GM19238 (cell line): Measurements from ENCODE around the gene ZDHHC24.

Experiments used
- DNase-seq: peaks from one replicate; pipeline ENCODE4 v3.0.0; 2011; ENCODE audit warnings: low spot score; ENCODE audit not compliant: insufficient read length

ZDHHC24 gene

DNA sequence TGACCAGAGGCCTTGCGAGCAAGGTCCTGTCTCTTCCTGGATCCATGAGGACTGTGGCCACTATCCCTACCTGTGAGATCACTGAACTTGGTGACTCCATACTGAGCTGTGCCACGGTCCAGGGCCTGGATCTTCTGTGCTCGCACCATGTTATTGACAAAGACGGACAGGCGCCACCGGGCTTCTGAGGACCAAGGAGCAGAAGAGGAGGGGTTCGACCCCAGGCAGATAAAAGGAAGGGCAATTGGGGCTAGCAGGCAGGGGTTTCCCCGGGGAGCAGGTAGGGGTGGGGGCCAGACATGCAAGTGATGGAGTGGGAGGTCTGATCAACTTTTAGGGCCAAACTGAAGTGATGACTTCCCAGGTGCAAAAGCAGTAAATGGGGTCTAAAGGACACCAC is 20.4 kb upstream of the ZDHHC24 start:
- DNase-seq: no peak

DNA sequence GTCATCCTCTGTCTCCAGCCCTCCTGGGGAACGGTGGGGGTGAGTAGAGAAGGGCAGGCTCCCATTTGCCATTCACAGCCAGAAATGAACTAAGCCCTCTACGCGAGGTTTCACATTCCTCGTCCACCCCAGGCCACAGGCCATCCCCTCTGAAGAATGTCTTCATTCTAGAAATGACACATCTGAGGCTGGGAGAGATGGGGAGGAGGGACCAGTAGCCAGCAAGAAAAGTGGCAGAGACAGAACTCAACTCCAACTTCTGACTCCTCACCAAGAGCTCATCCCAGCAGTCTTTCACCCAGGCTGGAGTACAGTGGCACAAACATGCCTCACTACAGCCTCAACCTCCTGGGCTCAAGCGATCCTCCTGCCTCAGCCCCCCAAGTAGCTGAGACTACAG is 19.1 kb upstream of the ZDHHC24 start:
- DNase-seq: no peak

DNA sequence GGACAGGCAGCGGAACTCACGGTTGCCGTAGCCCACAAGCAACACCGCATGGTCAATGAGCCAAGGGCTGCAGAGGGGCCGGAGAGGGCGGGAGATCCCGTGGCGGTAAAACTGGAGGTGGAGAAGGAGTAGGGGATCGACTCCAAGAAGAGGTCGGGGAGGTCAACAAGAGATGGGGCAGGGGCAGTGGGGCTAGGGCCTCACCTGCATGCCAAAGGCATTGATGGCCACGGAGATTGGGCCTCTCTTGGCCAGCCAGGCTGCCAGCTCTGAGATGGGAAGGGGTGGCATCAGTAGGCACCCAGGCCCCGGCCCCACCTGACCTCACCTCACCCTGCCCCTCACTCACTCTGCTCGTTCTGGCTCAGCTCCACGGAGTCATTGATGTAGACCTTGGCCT is 18.7 kb upstream of the ZDHHC24 start:
- DNase-seq: no peak

DNA sequence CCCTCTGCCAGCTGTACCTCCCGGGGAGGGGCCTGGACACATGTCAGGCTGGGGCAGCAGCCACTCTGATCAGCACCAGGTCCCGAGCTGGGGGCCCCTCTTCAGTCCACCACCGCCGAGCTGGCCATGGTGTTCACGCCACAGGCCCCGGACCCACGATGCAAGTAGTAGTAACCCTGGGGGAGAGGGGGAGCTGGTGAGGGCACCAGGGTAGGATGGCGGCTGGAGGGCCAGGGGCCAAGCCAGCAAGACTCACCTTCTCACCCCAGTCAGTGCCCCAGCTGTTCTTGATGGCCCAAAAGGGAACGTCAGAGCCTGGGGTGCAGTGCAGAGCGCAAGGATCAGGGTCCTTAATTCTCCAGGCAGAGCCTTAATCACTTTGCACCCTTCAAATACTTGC is 18.0 kb upstream of the ZDHHC24 start:
- DNase-seq: no peak

DNA sequence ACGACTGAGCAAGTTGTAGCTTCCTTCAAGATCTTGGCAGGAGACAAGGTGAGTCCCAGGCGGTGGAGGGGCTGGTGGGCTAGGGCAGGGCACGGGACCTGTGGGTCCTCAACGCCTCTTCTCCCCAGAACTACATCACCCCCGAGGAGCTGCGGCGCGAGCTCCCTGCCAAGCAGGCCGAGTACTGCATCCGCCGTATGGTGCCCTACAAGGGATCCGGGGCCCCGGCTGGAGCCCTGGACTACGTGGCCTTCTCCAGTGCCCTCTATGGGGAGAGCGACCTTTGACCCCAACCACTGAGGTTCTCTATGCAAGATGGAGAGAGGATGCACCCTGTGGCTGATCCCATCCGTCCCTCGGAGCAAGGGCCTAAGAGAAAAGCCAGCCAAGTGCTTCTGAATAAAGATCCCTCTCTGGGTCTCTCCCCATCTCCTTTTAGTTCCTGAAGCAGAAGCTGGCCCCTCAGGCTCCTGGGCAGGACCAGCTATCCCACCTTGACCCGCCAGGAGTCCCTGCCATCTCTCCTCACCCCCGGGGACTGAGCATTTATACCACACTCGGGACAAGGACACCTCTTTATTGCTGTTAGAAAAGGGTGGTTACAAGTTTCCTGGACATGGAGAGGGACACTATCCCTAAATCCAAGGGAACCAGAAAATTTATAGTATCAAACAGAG is 17.2 kb upstream of the ZDHHC24 start:
- DNase-seq: no peak

DNA sequence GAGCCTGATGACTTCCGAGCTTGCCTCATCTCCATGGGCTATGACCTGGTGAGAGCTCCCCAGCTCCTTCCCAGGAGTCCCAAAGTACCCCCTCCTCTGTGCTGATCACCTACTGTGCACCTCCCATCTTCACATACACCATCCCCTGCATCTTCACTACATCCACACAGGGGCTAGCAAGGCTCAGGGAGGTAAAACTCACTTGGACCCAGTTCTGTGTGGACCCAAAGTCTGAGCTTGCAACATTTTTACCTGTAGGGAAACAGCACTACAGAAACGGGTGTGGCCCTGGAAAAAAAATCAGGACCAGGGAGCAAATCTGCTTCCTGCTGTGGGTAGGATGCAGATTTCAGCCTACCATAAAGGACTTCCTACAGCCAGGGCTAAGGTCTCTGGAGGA is 16.4 kb upstream of the ZDHHC24 start:
- DNase-seq: no peak

DNA sequence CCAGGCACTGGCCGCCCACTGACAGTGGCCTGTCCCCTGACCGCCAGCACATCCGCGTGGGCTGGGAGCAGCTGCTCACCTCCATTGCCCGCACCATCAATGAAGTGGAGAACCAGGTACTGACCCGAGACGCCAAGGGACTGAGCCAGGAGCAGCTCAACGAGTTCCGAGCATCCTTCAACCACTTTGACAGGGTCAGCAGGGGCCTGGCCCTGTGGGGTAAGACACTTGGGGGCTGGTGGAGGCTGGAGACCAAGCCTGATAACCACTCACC is 16.1 kb upstream of the ZDHHC24 start:
- DNase-seq: no peak

DNA sequence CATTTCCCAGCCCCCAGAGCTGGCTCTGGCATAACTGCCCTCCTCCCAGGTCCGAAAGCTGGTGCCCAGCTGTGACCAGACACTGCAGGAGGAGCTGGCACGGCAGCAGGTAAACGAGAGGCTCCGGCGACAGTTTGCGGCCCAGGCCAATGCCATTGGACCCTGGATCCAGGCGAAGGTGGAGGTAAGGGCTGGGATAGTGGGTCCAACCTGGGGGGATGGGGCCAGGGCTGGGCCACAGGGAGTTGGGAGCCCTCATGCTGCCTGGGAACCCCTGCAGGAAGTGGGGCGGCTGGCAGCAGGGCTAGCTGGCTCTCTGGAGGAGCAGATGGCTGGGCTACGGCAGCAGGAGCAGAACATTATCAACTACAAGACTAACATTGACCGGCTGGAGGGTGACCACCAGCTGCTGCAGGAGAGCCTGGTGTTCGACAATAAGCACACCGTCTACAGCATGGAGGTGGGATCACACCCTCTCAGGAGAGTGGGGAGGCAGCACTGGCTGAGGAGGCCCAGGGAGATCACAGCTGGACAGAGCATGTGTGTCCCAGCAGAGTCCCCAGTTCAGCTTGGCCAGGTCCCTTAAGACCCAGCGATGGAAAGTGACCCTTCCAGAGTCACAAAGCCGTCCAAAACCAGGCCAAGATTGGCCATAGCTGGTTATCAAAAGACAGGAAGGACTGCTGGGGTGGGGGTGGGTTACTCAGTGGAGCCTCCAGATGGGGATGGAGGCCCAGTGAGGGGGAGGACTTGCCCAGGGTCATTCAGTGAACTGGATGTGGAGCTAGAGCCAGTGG is 15.5 kb upstream of the ZDHHC24 start:
- no peak for DNase-seq

DNA sequence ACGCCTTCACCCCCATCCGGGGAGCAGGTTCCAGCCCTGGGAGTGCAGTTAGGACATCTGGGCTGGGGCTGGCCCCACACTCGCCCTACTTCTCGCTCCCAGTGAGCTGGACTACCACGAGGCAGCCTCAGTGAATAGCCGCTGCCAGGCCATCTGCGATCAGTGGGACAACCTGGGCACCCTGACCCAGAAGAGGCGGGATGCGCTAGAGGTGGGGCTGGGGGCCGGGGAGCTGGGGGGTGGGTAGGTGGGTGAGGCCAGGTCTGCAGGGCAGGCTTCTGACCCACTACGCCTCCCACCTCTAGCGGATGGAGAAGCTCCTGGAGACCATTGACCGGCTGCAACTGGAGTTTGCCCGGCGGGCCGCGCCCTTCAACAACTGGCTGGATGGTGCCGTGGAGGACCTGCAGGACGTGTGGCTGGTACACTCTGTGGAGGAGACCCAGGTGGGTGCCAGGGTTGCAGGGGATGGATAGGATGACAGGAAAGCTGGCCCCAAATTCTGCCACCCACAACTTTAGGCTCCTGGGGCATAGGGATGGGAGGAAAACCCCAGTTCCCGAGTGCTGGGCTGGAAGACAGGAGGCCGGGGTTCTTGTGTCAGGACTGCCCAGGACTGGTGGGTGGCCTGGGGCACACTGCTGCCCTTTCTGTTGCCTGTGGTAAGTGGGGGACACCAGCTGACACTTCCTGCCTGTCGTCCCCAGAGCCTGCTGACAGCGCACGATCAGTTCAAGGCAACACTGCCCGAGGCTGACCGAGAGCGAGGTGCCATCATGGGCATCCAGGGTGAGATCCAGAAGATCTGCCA is 14.2 kb upstream of the ZDHHC24 start:
- DNase-seq: no peak

DNA sequence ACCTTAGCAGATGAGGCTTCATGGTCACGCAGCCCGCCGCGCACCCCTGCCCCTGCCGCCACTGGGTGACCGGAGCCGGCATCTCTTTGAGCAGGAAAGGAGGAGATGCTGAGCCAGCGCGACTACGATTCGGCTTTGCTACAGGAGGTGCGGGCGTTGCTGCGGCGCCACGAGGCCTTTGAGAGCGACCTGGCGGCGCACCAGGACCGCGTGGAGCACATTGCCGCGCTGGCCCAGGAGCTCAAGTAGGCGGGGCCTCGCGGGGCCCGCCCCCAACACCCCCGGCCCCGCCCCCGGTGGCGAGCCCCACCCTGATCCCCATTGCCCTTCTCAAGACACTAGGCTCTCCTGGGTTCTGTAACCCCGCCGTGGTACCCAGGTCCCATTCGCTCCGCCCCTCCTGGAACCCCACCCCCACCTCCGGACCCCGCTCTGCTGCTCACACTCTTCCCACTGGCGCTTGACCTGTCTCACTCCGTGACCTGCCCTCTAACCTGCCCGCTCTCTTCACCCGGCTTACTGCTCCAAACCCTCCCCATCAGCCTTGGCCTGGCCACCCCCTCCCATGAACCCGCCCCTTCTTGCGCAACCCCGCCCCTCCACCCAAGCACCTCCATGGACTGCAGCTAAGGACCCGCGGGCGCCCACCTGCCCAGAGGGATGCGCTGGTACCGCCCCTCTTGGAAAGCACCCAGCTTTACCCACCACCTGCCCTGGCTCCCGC is 13.5 kb upstream of the ZDHHC24 start:
- DNase-seq: no peak

DNA sequence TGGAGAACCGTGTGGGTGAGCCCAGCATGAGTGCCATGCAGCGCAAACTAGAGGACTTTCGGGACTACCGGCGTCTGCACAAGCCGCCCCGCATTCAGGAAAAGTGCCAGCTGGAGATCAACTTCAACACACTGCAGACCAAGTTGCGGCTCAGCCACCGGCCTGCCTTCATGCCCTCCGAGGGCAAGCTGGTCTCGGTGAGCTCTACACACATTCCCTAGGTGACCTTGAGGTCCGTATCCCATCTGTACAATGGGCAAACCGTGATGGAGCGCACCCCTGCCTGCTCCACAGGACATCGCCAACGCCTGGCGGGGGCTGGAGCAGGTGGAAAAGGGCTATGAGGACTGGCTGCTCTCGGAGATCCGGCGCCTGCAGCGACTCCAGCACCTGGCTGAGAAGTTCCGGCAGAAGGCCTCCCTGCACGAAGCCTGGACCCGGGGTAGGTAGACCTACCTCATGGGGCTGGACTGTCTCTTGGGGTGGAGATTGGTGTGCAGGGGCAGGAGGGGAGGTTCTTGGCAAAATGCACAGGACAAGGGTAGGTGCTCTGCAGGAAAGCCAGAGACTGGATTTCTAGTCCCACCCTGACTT is 12.0 kb upstream of the ZDHHC24 start:
- no peak for DNase-seq

DNA sequence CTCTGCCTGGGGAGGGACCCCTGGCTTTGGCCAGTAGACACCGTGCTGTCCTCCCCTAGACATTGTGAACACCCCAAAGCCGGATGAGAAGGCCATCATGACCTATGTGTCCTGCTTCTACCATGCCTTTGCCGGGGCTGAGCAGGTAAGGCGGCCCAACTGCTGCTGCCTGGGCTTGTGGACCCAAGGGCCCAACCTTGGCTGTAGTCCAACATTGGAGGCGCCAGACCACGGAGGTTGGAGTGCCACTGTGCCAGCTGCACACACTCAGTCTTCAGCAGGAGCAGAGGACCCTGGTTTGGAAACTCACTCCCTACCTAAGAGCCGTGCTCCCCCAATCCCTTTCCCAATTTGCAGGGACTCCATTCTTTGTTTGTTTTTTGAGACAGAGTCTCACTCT is 10.2 kb upstream of the ZDHHC24 start:
- no peak for DNase-seq

DNA sequence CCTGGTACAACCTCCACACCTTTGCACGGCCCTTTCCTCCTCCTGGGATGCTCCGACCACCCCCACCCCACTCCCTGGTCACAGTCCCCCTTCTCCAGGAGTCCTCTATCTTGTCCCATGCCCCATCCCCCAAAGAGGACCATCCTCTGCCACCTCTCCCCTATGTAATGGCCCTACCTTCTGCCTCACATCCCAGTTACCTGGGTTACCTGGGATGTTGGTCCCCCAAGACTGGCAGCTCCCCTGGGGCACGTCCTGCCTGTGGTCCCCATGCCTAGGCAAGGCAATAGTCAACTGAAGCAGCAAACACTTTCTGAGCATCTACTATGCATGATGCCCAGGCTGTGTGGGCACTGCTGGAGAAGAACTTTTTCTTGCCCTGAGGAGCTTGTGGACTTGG is 9.6 kb upstream of the ZDHHC24 start:
- DNase-seq: no peak

DNA sequence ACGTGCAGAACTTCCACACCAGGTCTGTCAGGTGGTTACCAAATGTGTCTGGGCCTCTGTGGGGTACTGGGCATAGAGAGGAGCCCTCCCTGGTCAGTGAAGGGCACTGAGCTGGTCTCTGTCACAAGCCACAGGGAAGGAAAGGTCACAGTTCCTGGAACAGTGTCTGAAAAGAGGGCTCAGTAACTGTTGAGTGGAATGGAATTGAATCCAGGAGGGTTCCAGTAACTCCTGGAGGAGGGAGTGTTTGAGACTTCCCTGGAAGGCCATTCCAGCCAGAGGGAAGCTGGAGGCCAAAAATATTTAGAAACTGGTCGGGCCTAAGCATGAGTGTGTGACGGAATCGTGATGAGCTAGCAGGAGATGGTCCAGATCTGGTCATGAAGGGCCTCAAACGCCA is 8.8 kb upstream of the ZDHHC24 start:
- DNase-seq: no peak

DNA sequence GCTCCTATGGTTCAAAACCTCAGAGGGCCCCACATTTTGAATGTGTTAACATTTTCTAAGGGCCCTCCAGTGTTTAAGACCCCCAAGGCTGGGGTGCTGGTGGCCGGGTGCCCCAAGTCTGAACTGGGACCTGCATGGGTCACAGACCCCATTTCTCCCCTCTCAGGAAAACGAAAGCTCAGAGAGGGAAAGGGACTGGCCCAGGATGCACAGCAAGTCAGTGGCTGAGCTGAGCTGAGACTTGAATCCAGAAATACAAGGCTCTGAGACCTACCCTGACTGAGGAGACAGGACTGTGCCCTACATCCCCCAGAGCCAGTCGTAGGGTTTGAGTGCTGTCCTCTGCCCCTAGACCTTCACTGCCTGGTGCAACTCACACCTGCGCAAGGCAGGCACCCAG is 5.0 kb upstream of the ZDHHC24 start:
- no peak for DNase-seq

DNA sequence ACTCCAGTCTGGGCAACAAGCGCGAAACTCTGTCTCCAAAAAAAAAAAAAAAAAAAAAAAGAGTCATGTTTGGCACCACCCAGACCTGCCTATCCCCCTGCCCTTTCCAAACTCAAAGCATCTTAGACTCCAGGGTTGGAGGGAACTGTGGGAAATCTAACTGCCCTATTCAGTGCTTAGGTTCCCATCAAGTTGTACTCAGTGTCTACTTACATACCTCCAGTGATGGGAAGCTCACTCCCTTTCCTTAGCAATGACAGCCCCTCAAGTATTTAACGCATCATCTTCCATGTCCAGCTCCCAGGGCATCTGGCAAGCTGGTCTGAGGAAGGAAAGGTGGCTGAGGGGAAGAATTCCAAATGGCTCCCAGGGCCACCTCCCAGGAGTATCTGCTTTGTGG is 3.8 kb upstream of the ZDHHC24 start:
- DNase-seq: no peak

DNA sequence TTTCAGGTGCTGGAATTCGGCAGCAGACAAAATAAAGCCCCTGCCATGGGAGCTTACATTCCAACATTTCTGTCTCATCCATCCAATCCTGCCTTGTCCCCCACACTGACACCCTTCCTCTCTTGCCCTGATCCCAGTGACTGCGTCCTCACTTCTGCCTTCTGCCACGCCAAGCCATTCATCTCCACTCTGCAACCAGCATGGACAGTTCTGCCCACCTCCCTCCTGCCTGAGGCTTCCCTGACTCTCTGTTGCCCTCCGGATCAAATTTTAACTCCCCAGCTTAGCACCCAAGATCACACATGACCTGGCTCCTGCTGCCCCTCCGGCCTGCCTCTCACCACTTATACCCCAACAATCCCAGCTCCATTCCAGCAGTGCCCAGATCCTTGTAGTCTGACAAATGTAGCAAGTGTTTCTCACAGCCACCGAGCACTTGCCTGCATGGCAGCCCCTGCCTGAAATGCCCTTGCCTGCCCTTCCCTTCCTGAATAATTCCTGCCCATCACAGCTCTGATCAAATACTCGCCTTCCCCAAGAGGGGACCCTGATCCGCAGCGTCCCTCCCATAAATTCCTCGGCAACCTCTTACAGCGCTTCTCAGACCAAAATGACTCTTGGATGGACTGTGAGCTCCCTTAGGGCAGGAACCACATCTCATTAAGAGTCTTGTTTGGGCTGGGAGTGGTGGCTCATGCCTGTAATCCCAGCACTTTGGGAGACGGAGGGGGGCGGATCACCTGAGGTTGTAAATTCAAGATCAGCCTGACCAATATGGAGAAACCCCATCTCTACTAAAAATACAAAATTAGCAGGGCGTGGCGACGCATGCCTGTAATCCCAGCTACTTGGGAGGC is 3.2 kb upstream of the ZDHHC24 start:
- DNase-seq: no peak

DNA sequence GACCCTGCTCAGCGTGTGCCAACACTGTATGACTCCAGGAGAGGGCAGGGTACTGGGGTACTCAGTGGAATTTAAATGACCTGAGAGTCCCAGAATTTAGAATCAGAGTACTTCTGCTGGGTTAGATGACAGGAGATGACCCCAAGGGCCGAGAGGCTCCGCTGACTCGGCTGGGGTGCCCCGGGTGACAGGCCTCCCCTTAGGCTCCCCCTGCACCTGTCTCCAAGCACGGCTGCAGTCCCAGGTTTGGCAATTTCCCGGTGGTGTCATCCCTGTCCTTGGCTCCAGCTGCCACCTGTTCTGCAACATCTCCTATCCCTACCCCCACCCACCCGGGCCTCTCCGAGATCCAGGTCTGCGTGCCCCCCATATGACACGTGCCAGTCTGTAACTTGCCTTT is 2.2 kb upstream of the ZDHHC24 start:
- DNase-seq: no peak

DNA sequence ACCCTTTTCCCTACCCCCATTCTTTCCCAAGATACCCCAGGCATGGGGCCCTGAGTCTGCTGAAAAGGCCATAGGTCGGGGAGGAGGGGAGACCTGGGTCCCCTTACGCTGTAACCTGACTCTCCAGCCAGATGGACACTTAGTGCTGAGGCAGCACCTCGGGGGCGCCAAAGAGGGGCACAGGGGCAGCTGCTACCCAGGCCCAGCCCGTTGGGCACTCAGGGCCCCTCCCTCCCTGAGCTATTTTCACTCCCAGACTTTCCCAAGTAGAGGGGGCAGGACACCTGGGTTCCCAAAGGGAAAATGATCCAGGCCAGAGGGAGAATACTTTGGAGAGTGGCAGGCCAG is 1.8 kb upstream of the ZDHHC24 start:
- DNase-seq: no peak

DNA sequence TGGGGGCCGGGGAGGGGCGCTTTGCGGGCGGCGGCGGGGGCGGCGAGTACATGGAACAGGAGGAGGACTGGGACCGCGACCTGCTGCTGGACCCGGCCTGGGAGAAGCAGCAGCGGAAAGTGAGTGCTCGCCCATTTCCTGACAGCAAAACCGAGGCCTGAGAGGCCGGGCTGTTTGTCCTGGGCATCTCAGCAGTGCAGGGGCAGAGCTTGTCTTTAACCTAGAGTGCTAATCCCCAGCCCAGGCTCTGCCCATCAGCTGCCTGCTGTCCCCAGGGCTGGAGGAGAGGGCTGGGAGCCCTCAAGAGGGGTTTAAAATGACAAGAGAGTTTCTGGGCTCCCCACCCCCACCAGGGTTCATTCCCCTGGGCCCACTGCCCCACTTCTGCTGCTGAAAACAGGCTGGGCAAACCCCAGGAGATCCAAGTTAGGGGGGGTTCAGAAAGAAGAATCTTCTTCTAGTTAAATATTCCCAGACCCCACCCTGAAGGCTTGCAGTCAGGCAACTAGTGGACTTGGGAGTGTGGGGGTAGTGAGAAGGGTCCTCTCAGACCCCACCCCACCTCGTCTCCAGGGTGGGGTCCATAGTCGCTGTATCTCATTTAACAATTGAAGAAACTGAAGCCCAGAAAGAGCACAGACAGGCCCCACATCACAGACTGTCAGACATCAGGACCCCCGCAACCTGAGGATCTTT is 1.3 kb upstream of the ZDHHC24 start:
- no peak for DNase-seq
